Glomerular visceral epithelial cell (primary cell): ENCODE measurements around the gene SLC11A1.

Experiments
- DNase-seq: peaks from one replicate; pipeline ENCODE4 v3.0.0-alpha.2; 2016; ENCODE audit errors: extremely low spot score

Gene SLC11A1

DNA sequence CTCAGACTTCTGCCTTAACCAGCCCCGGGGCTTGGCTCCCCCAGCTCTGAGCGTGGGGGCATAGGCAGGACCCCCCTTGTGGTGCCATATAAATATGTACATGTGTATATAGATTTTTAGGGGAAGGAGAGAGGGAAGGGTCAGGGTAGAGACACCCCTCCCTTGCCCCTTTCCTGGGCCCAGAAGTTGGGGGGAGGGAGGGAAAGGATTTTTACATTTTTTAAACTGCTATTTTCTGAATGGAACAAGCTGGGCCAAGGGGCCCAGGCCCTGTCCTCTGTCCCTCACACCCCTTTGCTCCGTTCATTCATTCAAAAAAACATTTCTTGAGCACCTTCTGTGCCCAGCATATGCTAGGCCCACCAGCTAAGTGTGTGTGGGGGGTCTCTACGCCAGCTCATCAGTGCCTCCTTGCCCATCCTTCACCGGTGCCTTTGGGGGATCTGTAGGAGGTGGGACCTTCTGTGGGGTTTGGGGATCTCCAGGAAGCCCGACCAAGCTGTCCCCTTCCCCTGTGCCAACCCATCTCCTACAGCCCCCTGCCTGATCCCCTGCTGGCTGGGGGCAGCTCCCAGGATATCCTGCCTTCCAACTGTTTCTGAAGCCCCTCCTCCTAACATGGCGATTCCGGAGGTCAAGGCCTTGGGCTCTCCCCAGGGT lies 23.1 kb downstream of the SLC11A1 start:
- DNase-seq, result no peak

DNA sequence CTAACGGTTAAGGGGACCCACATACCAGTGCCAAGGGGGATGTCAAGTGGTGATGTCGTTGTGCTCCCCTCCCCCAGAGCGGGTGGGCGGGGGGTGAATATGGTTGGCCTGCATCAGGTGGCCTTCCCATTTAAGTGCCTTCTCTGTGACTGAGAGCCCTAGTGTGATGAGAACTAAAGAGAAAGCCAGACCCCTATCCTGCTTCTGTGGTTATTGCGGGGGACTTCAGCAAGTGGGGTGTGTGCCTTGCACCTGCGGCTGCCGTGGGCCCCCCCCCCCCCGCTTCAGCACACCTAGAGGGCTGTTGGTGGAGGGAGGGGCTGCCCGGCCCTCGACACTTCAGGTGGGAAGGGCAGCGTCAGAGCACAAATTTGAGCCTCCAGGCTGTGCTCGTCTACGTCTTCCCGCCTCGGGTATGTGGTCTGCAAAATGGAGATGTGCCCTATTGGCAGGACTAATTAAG lies 23.7 kb downstream of the SLC11A1 start:
- DNase-seq, result no peak

DNA sequence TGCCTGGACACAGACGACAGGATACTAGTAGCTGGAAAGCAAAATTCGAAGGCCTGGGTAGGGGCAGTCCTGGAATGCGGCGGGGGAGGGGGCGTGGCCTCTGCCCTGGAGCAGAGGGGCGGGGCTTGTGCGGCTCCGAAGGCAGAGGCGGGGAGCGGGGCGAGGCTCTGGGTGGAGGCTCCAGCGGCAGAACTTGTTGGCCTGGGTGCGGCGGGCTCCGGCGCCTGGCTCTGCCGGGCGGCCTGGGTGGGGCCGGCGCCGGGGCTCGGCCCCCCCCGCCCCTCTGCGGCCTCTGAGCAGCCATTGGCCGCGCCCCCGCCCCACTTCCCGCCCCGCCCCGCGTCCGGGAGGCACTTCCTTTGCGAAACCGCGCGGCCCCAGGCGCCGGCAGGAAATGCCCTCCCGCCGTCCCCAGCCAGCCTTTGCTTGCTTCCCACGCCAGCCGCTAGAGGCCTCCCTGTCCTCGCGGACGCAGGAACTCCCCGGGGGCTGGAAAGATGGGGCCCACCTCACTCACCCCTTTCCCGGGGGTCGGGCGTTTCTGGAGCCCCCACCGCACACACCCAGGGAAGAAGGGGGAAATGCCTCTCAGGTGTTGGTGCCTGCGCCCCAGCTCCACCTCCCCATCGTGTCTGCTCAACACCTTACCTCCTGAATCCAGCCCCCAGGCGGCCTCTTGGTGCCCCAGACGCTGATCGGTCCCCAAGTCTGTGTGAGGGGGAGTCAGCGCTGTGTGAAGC lies 24.3 kb downstream of the SLC11A1 start:
- DNase-seq, result peak; percentile 99

DNA sequence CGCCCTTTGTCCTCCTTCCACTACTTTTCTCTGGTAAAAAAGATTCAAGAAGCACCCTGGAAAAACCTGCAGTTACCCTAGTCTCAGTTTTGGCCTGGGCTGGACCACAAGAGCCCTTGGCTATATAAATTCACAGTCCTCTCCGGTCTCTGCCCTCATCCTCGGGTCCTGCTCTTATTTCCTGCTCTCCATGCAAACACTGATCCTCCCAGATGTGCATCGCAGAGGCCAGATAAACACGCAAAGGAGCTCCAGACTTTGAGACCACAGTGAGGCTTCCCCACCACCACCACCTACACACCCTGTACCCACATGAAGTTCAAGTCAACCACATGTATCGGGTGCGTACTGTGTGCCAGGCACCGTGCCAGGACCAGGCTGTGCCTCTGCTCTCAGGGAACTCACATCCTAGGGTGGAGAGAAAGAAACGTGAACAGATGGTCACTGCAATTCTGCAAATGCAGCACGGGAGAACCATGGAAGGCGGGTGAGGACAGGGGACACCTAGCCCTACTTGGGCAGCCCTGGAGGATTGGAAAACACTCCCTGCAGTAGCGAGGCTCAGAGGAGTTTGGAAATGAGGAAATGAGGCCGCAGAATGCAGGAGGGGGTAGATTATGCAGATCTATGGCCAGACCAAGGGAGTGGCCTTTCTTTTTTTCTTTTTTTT lies 25.0 kb downstream of the SLC11A1 start:
- DNase-seq, result peak; percentile 51

DNA sequence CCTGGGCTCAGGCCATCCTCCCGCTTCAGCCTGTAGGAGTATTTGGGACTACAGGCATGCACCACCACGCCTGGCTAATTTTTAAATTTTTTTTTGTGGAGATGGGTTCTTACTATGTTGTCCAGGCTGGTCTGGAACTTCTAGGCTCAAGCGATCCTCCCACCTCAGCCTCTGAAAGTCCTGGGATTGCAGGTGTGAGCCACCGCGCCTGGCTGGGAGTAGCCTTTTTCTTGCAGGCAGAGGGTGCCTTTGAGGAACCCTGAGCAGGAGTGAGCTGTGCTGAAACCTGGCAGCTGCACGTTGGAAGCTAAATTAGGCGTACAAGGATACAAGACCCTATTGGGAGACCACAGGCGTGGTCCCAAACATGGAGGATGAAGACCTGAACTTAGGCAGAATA lies 25.6 kb downstream of the SLC11A1 start:
- no peak for DNase-seq

DNA sequence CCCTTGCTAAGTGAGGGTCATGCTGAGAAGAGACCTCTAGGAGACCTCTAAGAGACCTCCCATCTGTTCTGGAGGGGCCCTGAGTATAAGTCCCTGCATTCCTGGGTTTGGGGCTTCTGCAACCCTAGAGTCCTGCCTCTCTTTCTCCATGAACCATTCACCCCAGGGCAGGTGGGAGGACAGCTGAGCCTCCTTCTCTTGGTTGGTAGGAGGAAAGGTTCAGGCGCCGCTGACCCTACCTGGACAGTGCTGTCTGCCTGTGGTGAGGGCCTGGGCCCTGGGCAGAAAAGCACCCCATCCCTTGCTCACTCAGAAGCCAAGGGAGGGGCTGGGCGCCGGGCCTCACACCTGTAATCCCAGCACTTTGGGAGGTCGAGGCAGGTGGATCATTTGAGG lies 36.2 kb downstream of the SLC11A1 start:
- no peak for DNase-seq

DNA sequence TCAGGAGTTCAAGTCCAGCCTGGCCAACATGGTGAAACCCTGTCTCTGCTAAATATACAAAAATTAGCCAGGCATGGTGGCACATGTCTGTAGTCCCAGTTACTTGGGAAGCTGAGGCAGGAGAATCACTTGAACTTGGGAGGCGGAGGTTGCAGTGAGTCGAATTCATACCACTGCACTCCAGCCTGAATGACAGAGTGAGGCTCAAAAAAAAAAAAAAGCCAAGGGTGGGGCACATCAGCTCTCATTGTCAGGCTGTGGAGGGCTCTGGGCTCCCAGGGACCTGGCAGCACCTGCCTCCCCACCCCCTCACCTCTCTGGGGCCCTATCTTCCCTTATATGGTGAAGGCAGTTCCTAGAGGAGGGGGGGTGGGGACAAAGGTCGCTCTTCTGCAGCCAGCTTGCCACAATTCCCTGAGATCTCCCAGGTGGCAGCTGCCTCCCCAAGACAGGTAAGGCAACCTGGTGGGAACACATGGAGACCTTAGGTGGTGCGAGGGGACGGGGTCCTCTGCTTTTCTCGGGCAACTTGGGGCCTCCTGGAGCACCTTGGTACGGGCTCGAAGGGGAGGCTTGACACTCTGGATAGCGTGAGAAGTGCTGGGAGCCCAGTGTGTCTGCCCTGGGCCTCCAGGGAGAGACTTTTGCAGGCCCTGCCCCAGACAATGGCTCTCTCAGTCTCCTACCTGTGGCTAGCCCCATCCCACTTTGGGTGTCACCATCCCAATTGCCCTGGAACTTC lies 36.8 kb downstream of the SLC11A1 start, which contains the start of gene VIL1:
TSS of gene VIL1 (plus strand) at position 407 of the 742 bp plus-strand sequence. CDS start 4,656 bp downstream, outside the sequence.
- DNase-seq, result no peak

DNA sequence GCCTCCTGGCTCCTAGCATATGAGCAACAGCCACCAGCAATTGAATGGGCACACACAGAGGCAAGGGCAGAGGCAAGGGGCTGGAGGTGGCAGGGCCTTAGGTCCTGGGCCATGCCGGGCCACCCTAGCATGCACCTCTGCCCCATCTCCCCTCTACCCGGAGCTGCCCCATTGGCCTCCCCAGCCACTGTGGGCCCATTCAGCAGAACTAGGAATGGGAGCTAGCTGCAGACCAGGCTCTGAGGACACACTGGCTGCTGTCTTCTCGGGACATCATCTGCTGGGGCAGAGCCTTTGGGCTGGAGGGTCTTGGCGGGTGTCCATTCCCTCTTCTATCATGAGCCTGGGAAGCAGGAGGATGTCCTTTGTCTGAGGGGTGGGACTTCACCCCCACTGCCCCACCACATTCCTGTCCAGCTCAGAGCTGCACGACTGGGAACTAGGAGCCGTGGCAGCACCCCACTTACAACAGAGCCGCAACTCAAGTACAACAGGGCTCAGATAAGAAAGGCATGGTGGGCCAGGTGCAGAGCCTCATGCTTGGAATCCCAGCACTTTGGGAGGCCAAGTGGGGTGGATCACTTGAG lies 37.6 kb downstream of the SLC11A1 start:
- no peak for DNase-seq

DNA sequence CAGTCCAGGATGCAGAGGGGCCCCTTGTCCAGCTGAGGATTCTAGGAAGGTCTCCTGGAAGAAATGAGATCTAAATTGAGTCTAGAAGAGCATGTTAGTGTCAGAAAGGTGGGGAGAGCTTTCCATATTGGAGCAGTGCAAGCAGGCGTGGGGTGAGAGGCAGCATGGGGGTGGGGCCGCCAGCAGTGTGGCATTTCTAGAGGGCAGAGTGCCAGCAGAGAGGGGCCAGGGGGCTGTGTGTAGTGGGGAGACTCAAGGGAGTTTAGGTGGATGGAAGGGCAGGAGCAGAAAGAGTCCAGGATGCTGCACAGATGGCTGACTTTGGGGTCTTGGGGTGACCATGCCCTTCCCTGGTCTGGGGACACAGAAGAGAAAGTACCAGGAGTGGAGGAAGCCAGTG lies 39.0 kb downstream of the SLC11A1 start:
- DNase-seq, result no peak

DNA sequence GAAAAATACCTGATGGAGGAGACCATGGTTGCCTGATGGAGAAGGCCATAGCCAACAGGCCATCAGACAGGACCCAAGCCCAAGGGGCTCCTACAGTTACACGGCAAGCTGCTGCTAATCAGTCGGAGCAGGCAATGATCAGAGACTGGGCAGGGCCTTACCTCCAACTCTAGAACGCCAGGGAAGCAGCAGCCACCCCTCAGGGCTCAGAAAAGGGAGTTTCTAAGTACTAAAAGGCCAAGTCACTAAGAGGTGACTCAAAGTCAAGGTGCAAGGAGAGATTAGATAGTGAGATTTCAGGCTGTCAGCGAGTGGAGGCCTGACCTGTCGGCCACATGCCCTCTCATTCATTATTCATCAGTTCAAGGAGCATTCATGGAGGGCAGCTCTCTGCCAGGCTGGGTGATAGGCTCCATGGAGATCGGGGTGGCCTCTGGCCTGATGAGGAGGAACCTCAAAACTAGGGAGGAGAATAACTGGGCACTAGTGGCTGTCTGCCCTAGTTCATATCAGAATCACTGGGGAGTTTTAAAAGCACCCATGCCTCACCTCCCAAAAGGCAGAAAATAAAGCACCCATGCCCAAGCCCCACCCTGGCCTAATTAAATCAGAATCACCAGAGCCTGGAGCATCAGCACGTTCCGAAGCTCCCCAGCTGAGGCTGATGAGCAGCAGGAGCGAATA lies 40.5 kb downstream of the SLC11A1 start:
- DNase-seq, result no peak

DNA sequence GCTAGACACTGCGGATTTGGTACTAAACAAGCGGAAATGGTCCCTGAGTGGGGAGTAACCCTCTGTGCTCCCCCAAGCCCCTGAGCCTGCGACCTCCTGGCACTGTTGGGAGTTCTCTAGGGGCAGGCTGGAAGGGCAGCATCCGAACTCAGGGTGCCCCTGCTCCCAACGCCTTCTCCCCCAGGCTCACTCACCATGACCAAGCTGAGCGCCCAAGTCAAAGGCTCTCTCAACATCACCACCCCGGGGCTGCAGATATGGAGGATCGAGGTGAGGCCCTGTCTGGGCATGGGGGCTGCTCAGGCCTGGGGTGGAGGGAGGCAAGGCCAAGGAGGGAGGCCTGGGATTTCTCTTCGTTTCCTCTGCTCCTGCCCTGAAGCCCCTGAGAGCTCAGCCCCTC lies 41.5 kb downstream of the SLC11A1 start:
- DNase-seq, result no peak

DNA sequence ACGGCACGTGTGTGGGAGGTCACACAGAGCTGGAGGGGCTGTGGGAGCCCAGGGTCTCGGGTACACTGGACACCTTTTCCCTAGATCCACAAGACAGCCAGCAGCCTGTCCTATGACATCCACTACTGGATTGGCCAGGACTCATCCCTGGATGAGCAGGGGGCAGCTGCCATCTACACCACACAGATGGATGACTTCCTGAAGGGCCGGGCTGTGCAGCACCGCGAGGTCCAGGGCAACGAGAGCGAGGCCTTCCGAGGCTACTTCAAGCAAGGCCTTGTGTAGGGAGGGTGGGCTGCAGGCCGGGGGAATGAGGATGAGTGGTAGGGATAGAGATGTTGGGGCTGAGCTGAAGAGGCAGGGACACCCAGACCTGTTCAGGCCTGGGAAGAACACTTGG lies 43.5 kb downstream of the SLC11A1 start:
- no peak for DNase-seq

DNA sequence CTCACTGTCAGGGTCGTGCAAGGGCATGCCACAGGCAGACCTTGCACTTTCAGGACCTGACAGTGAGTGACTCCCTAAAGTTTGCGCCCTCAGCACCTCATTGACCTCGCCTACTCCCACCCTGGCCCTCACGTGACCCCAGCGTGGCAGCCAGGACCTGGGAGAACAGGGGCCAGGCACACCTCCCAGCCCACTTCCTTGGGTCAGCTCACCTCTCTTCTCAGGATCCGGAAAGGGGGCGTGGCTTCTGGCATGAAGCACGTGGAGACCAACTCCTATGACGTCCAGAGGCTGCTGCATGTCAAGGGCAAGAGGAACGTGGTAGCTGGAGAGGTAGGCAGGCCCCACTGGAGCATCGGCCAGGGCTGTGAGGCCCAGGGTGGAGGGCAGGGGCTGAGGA lies 45.7 kb downstream of the SLC11A1 start:
- DNase-seq, result no peak

DNA sequence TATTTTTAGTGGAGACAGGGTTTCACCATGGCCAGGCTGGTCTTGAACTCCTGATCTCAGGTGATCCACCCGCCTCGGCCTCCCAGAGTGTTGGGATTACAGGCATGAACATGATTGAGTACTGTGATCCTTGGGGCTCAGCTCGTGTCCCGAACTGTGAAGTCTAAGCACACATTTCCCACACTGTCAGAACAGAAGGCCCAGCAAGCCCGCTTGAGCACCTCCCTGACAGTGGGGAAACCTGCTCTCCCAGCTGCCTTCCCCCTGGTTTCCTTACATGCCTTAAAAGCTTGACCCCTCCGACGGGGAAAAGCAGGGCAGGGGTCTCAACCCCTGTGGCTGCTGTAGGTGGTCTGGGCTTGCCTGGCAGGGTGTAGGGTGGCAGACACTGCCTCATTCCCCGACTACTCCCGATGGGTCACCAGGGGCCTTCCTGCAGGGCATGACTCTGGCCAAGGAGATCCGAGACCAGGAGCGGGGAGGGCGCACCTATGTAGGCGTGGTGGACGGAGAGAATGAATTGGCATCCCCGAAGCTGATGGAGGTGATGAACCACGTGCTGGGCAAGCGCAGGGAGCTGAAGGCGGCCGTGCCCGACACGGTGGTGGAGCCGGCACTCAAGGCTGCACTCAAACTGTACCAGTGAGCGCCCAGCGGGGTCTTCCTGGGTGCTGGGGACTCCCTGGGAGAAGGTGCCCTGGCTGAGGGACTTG lies 46.9 kb downstream of the SLC11A1 start:
- DNase-seq, result no peak

DNA sequence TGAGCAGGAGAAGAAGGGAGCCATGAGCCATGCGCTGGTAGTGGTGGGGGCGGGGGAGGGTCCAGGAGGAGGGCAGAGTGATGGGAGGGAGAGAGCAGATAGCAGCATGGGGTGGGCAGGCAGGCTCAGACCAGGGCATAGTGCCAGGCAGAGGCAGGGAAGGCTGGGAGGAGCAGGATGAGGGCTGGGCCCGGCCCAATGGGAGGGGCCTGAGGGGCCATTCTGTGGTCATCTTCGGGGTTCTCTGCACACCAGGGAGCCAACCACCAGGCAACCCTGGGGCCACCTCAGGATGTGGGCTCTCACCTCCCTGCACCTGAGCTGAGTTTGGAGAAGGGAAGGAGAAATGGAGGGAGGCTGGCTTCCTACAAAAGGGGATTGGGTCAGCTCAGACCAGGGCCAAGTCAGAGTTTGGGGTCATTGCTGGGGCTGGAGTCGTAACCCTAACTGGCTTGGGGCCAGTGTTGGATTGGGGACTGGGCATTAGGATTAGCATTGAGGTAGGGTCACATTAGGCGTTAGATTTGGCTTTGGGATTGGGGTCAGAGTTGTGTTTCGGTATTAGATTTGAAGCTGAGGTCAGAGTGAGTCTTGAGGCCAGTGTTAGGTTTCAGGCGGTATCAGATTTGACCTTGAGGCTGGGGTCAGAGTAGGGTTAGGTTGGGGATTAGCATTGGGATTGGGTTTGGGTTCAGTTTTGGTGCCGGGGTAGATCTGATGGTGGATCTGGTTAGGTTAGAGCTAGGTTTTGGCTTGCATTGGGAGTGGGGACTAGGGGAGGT lies 48.0 kb downstream of the SLC11A1 start:
- DNase-seq, result no peak

DNA sequence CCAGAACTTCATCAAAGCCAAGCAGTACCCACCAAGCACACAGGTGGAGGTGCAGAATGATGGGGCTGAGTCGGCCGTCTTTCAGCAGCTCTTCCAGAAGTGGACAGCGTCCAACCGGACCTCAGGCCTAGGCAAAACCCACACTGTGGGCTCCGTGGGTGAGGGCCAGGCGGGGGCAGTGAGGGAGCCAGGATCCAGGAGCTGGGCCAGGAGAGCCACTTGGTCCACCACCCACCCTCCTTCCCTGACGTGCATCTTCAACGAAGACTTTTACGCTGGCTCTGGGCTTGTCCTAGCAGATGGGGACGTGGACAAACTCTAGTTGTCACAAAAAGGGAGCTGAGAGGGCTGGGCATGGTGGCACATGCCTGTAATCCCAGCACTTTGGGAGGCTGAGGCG lies 48.6 kb downstream of the SLC11A1 start:
- no peak for DNase-seq

DNA sequence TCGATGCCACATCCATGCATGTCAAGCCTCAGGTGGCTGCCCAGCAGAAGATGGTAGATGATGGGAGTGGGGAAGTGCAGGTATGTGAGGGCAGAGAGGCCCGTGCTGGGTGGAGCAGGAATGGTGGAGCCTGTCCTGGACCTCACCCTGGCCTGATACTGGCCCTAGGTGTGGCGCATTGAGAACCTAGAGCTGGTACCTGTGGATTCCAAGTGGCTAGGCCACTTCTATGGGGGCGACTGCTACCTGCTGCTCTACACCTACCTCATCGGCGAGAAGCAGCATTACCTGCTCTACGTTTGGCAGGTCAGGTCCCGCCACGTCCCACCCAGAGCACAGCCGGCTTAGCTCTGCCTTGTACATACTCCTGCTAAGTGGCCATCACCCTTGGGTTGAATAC lies 49.8 kb downstream of the SLC11A1 start:
- no peak for DNase-seq

DNA sequence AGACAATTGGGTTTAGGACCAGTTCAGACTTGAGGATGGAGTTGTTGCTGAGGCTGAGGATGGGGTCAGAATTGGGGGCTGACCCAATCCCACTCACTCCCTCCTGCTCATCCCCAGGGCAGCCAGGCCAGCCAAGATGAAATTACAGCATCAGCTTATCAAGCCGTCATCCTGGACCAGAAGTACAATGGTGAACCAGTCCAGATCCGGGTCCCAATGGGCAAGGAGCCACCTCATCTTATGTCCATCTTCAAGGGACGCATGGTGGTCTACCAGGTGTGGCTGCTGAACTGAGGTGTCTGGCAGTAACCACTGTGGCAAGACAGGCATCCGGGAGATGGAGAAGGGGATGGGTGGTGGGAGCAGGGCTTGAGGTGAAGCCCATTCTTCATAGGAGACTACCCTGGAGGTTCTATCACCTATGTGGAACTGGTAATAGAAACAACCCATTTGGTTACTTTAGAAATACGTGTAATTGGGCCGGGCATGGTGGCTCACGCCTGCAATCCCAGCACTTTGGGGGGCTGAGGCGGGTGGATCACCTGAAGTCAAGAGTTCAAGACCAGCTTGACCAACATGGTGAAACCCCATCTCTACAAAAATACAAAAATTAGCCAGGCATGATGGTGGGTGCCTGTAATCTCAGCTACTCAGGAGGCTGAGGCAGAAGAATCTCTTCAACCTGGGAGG lies 50.7 kb downstream of the SLC11A1 start:
- no peak for DNase-seq

DNA sequence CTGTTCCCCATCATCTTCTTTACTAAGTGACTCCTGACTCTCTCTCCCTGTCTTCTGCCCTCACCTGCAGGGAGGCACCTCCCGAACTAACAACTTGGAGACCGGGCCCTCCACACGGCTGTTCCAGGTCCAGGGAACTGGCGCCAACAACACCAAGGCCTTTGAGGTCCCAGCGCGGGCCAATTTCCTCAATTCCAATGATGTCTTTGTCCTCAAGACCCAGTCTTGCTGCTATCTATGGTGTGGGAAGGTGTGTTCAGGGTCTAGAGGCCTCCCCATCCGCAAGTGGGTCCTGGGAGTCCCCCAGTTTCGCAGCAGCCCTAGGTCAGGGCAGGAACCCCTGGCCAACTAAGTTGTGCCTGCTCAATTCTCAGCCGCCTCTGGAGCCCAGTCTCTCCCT lies 52.4 kb downstream of the SLC11A1 start:
- no peak for DNase-seq
